KMS-11 (cell line): ENCODE data around the gene CMSS1.

Source experiments
- H2AFZ ChIP-seq: fragments of 200-600 bp; sonication (generic); 2 replicates; pipeline ENCODE4 v1.6.1; 2016; ENCODE audit warnings: antibody characterized with exemption, mixed run types, low read depth
- H3K27ac ChIP-seq: fragments of 200-600 bp; sonication (generic); 2 replicates; pipeline ENCODE4 v1.6.1; 2016; ENCODE audit warnings: mild to moderate bottlenecking, mixed run types
- H3K27me3 ChIP-seq: fragments of 200-600 bp; sonication (generic); 2 replicates; pipeline ENCODE4 v1.6.1; 2017; ENCODE audit warnings: mild to moderate bottlenecking, low read depth, mixed run types, moderate library complexity; ENCODE audit not compliant: insufficient read depth
- H3K36me3 ChIP-seq: fragments of 200-600 bp; sonication (generic); 2 replicates; pipeline ENCODE4 v1.6.1; 2017; ENCODE audit warnings: mild to moderate bottlenecking, mixed run types; ENCODE audit not compliant: insufficient read depth
- H3K4me1 ChIP-seq: fragments of 200-600 bp; sonication (generic); 2 replicates; pipeline ENCODE4 v1.6.1; 2016; ENCODE audit warnings: mild to moderate bottlenecking, low read depth, mixed run types; ENCODE audit not compliant: poor library complexity, severe bottlenecking
- H3K4me2 ChIP-seq: fragments of 200-600 bp; sonication (generic); 2 replicates; pipeline ENCODE4 v1.7.0; 2016; ENCODE audit warnings: mild to moderate bottlenecking, mixed run types
- H3K4me3 ChIP-seq: fragments of 200-600 bp; sonication (generic); IDR thresholded peaks from 2 replicates; pipeline ENCODE4 v1.6.1; 2017; ENCODE audit warnings: low read depth, low read length, mixed read lengths; ENCODE audit not compliant: insufficient read depth
- H3K79me2 ChIP-seq: fragments of 200-600 bp; sonication (generic); 2 replicates; pipeline ENCODE4 v1.6.1; 2016; ENCODE audit warnings: low read depth, mixed run types; ENCODE audit not compliant: insufficient read depth
- H3K9ac ChIP-seq: fragments of 200-600 bp; sonication (generic); 2 replicates; pipeline ENCODE4 v1.6.1; 2016; ENCODE audit warnings: mild to moderate bottlenecking, mixed run types
- H4K20me1 ChIP-seq: fragments of 200-600 bp; sonication (generic); 2 replicates; pipeline ENCODE4 v1.6.1; 2016; ENCODE audit warnings: mild to moderate bottlenecking, mixed run types; ENCODE audit not compliant: insufficient read depth
- CTCF ChIP-seq: fragments of 200-600 bp; sonication (generic); conservative IDR thresholded peaks from 2 replicates; pipeline ENCODE4 v1.6.1; 2017; ENCODE audit warnings: low read depth, mild to moderate bottlenecking, antibody characterized with exemption, low read length, moderate library complexity, mixed read lengths

CMSS1 gene

GRCh38 chr3:100096866-100097265, 279.2 kb downstream of the CMSS1 start:
- H3K27ac ChIP-seq, result no peak overlapping the region
- peaks cover 10% of the 10 kb centered on the region for H3K4me1 ChIP-seq
- no peaks in the 10 kb centered on the region for H3K79me2 ChIP-seq
- H3K27me3 ChIP-seq, result no peaks in the 10 kb centered on the region
- no peaks in the 10 kb centered on the region for H3K36me3 ChIP-seq
- H3K4me2 ChIP-seq, result no peak overlapping the region
- no peak overlapping the region for H2AFZ ChIP-seq
- H4K20me1 ChIP-seq, result no peaks in the 10 kb centered on the region
- TF ChIP-seq CTCF, result no peak
- H3K9ac ChIP-seq, result no peak overlapping the region
- H3K4me3 ChIP-seq, result no peak overlapping the region

DNA sequence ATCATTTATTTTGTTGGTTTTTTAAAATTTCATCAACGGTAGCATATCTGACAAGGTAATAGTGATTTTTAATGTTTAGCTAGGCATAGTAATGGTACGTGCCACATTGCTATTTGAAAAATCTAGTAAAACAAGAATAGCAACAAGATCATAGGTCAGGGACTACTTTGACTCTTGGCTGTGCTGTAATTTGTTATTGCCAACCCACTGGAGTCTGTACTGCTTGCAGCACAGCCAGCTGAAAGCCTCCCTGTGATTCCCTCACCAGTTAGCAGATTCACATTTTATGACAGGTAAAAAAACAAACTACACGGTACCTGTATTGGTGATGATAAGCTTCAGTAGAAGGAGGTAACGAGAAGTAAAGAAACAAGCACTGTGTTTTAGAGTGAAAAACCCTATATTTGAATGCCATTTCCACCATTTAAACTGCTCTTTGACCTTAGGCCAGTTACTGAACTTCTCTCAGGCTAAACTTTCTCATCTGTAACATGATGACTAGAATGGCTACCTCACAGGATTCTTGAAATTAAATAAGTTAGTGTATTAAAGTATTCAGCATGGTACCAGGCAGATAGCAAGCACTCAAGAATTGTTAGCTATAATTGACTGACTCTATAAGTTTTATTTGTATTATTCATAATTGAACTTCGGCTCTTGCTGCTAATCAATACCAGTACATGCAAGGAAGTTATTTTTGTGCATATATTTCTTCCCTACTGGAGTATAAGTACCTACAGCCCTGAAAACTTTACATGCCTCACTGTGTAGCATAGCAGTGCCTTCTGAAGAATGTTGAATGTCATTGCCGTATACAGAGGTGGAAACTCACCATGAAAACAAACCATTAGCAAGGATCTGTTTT, 280.5 kb downstream of the CMSS1 start:
- no peak for TF ChIP-seq CTCF

GRCh38 chr3:100098784-100099070, 281.1 kb downstream of the CMSS1 start:
- TF ChIP-seq CTCF, result no peak
- H3K36me3 ChIP-seq, result no peaks in the 10 kb centered on the region
- H3K4me3 ChIP-seq, result no peak overlapping the region
- peaks cover 22% of the 10 kb centered on the region for H3K4me1 ChIP-seq
- no peaks in the 10 kb centered on the region for H4K20me1 ChIP-seq
- no peak overlapping the region for H2AFZ ChIP-seq
- H3K79me2 ChIP-seq, result no peaks in the 10 kb centered on the region
- H3K4me2 ChIP-seq, result no peak overlapping the region
- no peak overlapping the region for H3K9ac ChIP-seq
- H3K27me3 ChIP-seq, result no peaks in the 10 kb centered on the region
- H3K27ac ChIP-seq, result no peak overlapping the region

More for the DNA sequence above, 280.5 kb downstream of the CMSS1 start:
- Histone ChIP-seq H3K27ac (no peak overlapping the region), H2AFZ (no peak overlapping the region), H3K36me3 (no peaks in the 10 kb centered on the region), H3K79me2 (no peaks in the 10 kb centered on the region), H3K27me3 (no peaks in the 10 kb centered on the region), H3K4me2 (no peak overlapping the region), H3K4me1 (peaks cover 20% of the 10 kb centered on the region), H3K9ac (no peak overlapping the region), H4K20me1 (no peaks in the 10 kb centered on the region), H3K4me3 (no peak overlapping the region)

DNA sequence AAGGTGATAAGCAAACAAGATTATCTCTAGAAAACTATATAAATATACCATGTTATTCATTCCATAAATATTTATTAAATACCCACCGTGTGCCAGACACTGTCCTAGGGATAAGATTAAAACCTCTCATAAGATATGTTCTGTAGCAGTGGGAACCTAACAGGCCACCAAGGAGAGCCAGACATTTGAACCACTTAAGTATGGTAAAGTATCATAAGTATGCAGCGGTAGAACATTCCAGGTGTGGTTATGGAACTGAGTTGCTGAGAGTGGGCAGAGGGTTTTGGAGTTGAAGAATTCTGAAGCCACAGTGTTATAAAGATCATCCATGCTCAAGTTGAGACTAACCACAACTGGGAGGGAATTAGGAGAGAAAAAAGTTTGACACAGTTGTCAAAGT, 282.0 kb downstream of the CMSS1 start:
- H2AFZ ChIP-seq, result no peak overlapping the region
- no peak overlapping the region for H3K4me2 ChIP-seq
- no peaks in the 10 kb centered on the region for H3K79me2 ChIP-seq
- H3K9ac ChIP-seq, result no peak overlapping the region
- no peaks in the 10 kb centered on the region for H4K20me1 ChIP-seq
- H3K27me3 ChIP-seq, result no peaks in the 10 kb centered on the region
- H3K4me3 ChIP-seq, result no peak overlapping the region
- H3K36me3 ChIP-seq, result no peaks in the 10 kb centered on the region
- TF ChIP-seq CTCF, result no peak
- H3K27ac ChIP-seq, result no peak overlapping the region
- H3K4me1 ChIP-seq, result peaks cover 25% of the 10 kb centered on the region
